ENCODE measurements around the gene BAIAP3.

DNA sequence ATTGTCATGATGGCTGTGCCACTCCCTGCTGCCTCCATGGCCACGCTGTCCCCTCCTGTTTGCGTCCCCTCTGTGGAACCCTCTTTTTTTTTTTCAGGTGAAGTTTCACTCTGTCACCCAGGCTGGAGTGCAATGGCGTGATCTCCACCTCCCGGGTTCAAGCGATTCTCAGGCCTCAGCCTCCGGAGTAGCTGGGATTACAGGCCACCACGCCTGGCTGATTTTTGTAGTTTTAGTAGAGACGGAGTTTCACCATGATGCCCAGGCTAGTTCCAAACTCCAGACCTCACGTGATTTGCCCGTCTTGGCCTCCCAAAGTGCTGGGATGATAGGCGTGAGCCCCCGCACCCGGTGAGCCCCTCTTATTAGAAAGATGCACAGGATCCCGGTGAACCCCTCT is 35.0 kb upstream of the BAIAP3 start:
- TF ChIP-seq BCL11A (IDR thresholded peaks at IDR 0.05; ENCODE audit: low read depth in 2 of 2, low read length in 2 of 2) (no peak), CEBPB (IDR thresholded peaks at IDR 0.05; ENCODE audit: low read depth, low read length) (no peak), SIX5 (IDR thresholded peaks at IDR 0.05; ENCODE audit: low read depth, low read length) (no peak), RFX5 (IDR thresholded peaks at IDR 0.05; ENCODE audit: borderline replicate concordance, low read depth, low read length) (no peak), ZNF274 (IDR thresholded peaks at IDR 0.05; ENCODE audit: borderline replicate concordance, extremely low read depth, low read length) (no peak), RAD21 (IDR thresholded peaks at IDR 0.05 in 1 of 2, conservative IDR thresholded peaks at IDR 0.05 in 1 of 2; ENCODE audit: low read depth in 2 of 2, low read length in 2 of 2) (no peak)
- TF ChIP-seq, protein P1, sequence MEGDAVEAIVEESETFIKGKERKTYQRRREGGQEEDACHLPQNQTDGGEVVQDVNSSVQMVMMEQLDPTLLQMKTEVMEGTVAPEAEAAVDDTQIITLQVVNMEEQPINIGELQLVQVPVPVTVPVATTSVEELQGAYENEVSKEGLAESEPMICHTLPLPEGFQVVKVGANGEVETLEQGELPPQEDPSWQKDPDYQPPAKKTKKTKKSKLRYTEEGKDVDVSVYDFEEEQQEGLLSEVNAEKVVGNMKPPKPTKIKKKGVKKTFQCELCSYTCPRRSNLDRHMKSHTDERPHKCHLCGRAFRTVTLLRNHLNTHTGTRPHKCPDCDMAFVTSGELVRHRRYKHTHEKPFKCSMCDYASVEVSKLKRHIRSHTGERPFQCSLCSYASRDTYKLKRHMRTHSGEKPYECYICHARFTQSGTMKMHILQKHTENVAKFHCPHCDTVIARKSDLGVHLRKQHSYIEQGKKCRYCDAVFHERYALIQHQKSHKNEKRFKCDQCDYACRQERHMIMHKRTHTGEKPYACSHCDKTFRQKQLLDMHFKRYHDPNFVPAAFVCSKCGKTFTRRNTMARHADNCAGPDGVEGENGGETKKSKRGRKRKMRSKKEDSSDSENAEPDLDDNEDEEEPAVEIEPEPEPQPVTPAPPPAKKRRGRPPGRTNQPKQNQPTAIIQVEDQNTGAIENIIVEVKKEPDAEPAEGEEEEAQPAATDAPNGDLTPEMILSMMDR (IDR thresholded peaks at IDR 0.05; ENCODE audit: control extremely low read depth in 1 of 3, insufficient read depth in 1 of 3, low read depth in 1 of 3, low read length in 3 of 3) = no peak
- TF ChIP-seq, protein P2, sequence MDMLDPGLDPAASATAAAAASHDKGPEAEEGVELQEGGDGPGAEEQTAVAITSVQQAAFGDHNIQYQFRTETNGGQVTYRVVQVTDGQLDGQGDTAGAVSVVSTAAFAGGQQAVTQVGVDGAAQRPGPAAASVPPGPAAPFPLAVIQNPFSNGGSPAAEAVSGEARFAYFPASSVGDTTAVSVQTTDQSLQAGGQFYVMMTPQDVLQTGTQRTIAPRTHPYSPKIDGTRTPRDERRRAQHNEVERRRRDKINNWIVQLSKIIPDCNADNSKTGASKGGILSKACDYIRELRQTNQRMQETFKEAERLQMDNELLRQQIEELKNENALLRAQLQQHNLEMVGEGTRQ (IDR thresholded peaks at IDR 0.05; ENCODE audit: low read length) = no peak
